ENCODE measurements around the gene GRM1.

GRCh38 chr6:146282837-146283236, 254.0 kb downstream of the GRM1 start:
- TF ChIP-seq, protein P1, sequence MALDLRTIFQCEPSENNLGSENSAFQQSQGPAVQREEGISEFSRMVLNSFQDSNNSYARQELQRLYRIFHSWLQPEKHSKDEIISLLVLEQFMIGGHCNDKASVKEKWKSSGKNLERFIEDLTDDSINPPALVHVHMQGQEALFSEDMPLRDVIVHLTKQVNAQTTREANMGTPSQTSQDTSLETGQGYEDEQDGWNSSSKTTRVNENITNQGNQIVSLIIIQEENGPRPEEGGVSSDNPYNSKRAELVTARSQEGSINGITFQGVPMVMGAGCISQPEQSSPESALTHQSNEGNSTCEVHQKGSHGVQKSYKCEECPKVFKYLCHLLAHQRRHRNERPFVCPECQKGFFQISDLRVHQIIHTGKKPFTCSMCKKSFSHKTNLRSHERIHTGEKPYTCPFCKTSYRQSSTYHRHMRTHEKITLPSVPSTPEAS (tag by site-specific recombination; IDR thresholded peaks at IDR 0.05), result no peak
- TF ChIP-seq SCRT1 (tag by site-specific recombination; IDR thresholded peaks at IDR 0.05; ENCODE audit: borderline replicate concordance), result no peak

Data from HEK293 (cell line).